RPMI7951 (cell line): ENCODE data around the gene NFE2L3. TPM values are rescaled to one million over a fixed set of nuclear protein-coding genes. Genes with fewer than 3 reads are reported as not detected.
A peak's percentile ranks its signal among the peaks of the same experiment; 100 is the strongest.
"Not testable (repeated sequence)": the region's sequence is repeated elsewhere in the genome, so short reads cannot be mapped to it uniquely, and the experiment has no call there.

Experiments used
- DNase-seq: peaks from one replicate; pipeline ENCODE4 v3.0.0-alpha.2; 2012; ENCODE audit warnings: low read depth
- total RNA-seq: library from RNA; depleted of rRNA; stranded (reverse); fragments of >200 nt; shearing (Covaris generic); gene quantifications from 2 replicates; pipeline ENCODE4 v1.2.3, GENCODE V29; 2014

Gene NFE2L3
- total RNA-seq, 1 experiment from 2014 or later: 60.3 TPM

- DNase-seq: not testable (repeated sequence)
These were observed 4.2 kb upstream of the NFE2L3 start for GRCh38 chr7:26147646-26148306.

GRCh38 chr7:26148307-26148700 is 3.7 kb upstream of the NFE2L3 start:
- DNase-seq: not testable (repeated sequence)

- DNase-seq: no peak
These were observed 2.5 kb upstream of the NFE2L3 start for GRCh38 chr7:26149391-26149977.

- DNase-seq: peak; percentile 65
These were observed 902 bp upstream of the NFE2L3 start for GRCh38 chr7:26151096-26151495.

- no peak for DNase-seq
These were observed 397 bp upstream of the NFE2L3 start for GRCh38 chr7:26151650-26151952.

GRCh38 chr7:26152782-26153240 is 813 bp downstream of the NFE2L3 start:
- DNase-seq: not testable (repeated sequence)

- no peak for DNase-seq
These were observed 1.3 kb downstream of the NFE2L3 start for GRCh38 chr7:26153241-26153822.

- peak; percentile 48 for DNase-seq
These were observed 2.1 kb downstream of the NFE2L3 start for GRCh38 chr7:26153823-26154783.

- DNase-seq: peak; percentile 85
These were observed 3.8 kb downstream of the NFE2L3 start for GRCh38 chr7:26155531-26156375.

GRCh38 chr7:26156451-26157420 is 4.7 kb downstream of the NFE2L3 start:
- peak; percentile 95 for DNase-seq

GRCh38 chr7:26157520-26158105 is 5.6 kb downstream of the NFE2L3 start:
- DNase-seq: no peak

- no peak for DNase-seq
These were observed 7.2 kb downstream of the NFE2L3 start for GRCh38 chr7:26159243-26159642.

GRCh38 chr7:26160896-26161295 is 8.9 kb downstream of the NFE2L3 start:
- DNase-seq: no peak

GRCh38 chr7:26162431-26162830 is 10.4 kb downstream of the NFE2L3 start:
- DNase-seq: no peak

GRCh38 chr7:26163804-26164203 is 11.8 kb downstream of the NFE2L3 start:
- DNase-seq: not testable (repeated sequence)

- no peak for DNase-seq
These were observed 14.1 kb downstream of the NFE2L3 start for GRCh38 chr7:26165950-26166683.

GRCh38 chr7:26166684-26167266 is 14.8 kb downstream of the NFE2L3 start:
- DNase-seq: no peak

GRCh38 chr7:26167303-26167934 is 15.4 kb downstream of the NFE2L3 start:
- DNase-seq: no peak
